Spleen (tissue), 11 donors: Measurements from ENCODE around the gene PACS1. TPM values are rescaled to one million over a fixed set of nuclear protein-coding genes. Genes with fewer than 3 reads are reported as not detected.

ENCODE experiments used
- DNase-seq: peaks from one replicate; pipeline ENCODE4 v3.0.0-alpha.2; 2020
- H3K27ac ChIP-seq, 8 donors: fragments of 200-600 bp; sonication (generic) in 7 of 8; 1 replicate in 4 of 8; 2 replicates in 4 of 8; pipeline versions ENCODE4 v1.5.0 to v1.8.0; 2016 to 2021; ENCODE audit warnings: inconsistent platforms in 4 of 8, mild to moderate bottlenecking in 4 of 8, moderate library complexity in 1 of 8
- H3K27me3 ChIP-seq, 7 donors: fragments of 200-600 bp; sonication (generic) in 6 of 7; replicated peaks in 1 of 7; 1 replicate in 4 of 7; 2 replicates in 3 of 7; pipeline versions ENCODE4 v1.5.0 to v1.8.0; 2016 to 2021; ENCODE audit warnings: inconsistent platforms in 3 of 7, mild to moderate bottlenecking in 1 of 7
- H3K36me3 ChIP-seq, 6 donors: fragments of 200-600 bp; sonication (generic) in 5 of 6; 1 replicate in 4 of 6; 2 replicates in 2 of 6; pipeline versions ENCODE4 v1.5.0 to v1.8.0; 2016 to 2021; ENCODE audit warnings: inconsistent platforms in 2 of 6
- H3K4me1 ChIP-seq, 6 donors: fragments of 200-600 bp; sonication (generic) in 5 of 6; 1 replicate in 3 of 6; 2 replicates in 3 of 6; pipeline versions ENCODE4 v1.5.0 to v1.8.0; 2016 to 2021; ENCODE audit warnings: inconsistent platforms in 3 of 6
- H3K4me3 ChIP-seq, 8 donors: fragments of 200-600 bp; sonication (generic) in 7 of 8; 1 replicate in 4 of 8; 2 replicates in 4 of 8; pipeline versions ENCODE4 v1.5.0 to v1.8.0; 2016 to 2021; ENCODE audit warnings: inconsistent platforms in 4 of 8, mild to moderate bottlenecking in 4 of 8, moderate library complexity in 2 of 8
- H3K9me3 ChIP-seq, 8 donors: fragments of 200-600 bp; sonication (generic) in 7 of 8; 1 replicate in 4 of 8; 2 replicates in 4 of 8; pipeline versions ENCODE4 v1.5.0 to v1.8.0; 2016 to 2021; ENCODE audit warnings: inconsistent platforms in 4 of 8
- CTCF ChIP-seq, 11 experiments: fragments of 200-600 bp in 7 of 11; fragments of 450-650 bp in 4 of 11; sonication (generic) in 4 of 11; IDR thresholded peaks in 8 of 11; conservative IDR thresholded peaks in 3 of 11; 1 replicate in 7 of 11; 2 replicates in 4 of 11; pipeline versions ENCODE4 v1.4.0 to v1.8.0; 2016 to 2021; ENCODE audit warnings: antibody characterized with exemption in 11 of 11, inconsistent platforms in 4 of 11, mild to moderate bottlenecking in 1 of 11
- POLR2A ChIP-seq, 3 donors: fragments of 450-650 bp; IDR thresholded peaks; one replicate each; pipeline ENCODE4 v1.5.1; 2017; ENCODE audit warnings: antibody characterized with exemption in 3 of 3, mild to moderate bottlenecking in 1 of 3
- POLR2AphosphoS5 ChIP-seq, 3 donors: sonication (generic); formaldehyde crosslinking; IDR thresholded peaks; one replicate each; pipeline ENCODE4 v1.5.1; 2017; ENCODE audit warnings: antibody characterized with exemption in 3 of 3
- WGBS, 5 donors: extraction: QIAGEN DNeasy Blood & Tissue Kit in 3 of 5; methylation state at CpG; one replicate each; pipeline versions ENCODE4 v1.1.5 to v1.1.7; 2013 to 2018; 5-methylcytosine and 5-hydroxymethylcytosine counted together
- intact Hi-C: fragments of 100-400 bp; cut with DNase I; formaldehyde crosslinking; loops from one replicate; pipeline ENCODE4 v1.15.0; 2023; ENCODE audit warnings: low total_unique reads
- polyA plus RNA-seq, 3 donors: library from polyadenylated mRNA; stranded (reverse); fragments of 200-250 nt; gene quantifications; one replicate each; pipeline ENCODE4 v1.2.1, GENCODE V29; 2013
- total RNA-seq, 7 donors: library from RNA; depleted of rRNA in 3 of 7; stranded (reverse); fragments of >200 nt in 3 of 7; fragmentation: NEBNext Ultra II Directional in 4 of 7; extraction: Animal tissue kit (Norgen Biotek cat#: 25700) in 4 of 7; gene quantifications; one replicate each; pipeline versions ENCODE4 v1.1.0 to v1.2.1, GENCODE V29; 2016 to 2021
- donor health status: healthy with polysubstance abuse.
- donor health status: DM: no; HTN: no; CAD: no; lungs with moderate emphysema.
- donor health status: DM: no; HTN: no; CAD: no.
- donor health status: Bipolar disorder and iron deficiency.
- donor health status: healthy.
- donor health status: DM: no; HTN: no; CAD: no.
- donor health status: DM: yes; HTN: yes; CAD: no.

The PACS1 gene
- total and polyA plus RNA-seq, 10 donors = 20.6 to 126 (median 98.8) TPM

DNA sequence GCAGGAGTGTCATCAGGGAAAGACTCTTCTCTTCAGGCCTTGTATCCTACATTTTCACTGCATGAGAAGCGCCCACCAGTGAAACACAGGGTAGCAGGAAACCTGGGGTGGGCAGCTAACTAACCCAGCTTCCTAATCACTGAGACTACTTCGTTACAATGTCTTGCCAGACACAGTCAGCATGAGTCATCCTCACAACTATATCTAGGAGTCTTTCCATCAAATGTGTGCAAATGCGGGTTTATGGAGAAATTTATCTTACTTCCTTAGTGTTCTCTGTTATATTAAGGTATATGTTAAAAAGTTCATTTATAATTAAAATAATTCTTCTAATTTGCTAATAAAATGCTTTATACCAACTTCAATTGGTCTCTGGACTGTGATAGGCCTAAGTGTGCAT lies 118.5 kb downstream of the PACS1 start:
- peaks cover 0 to 16% (median 0%) of the 10 kb centered on the region in 6 donors for H3K4me1 ChIP-seq
- no peak for DNase-seq
- intact Hi-C loops = no loop called here
- no peak overlapping the region for H3K27ac ChIP-seq
- TF ChIP-seq CTCF (IDR thresholded peaks at IDR 0.05 in 8 of 11, conservative IDR thresholded peaks at IDR 0.05 in 3 of 11) (no peak), POLR2AphosphoS5 (IDR thresholded peaks at IDR 0.05) (no peak), POLR2A (IDR thresholded peaks at IDR 0.05) (no peak)
- H3K4me3 ChIP-seq = no peak overlapping the region
- no peaks in the 10 kb centered on the region for H3K27me3 ChIP-seq
- H3K9me3 ChIP-seq = peaks cover 0 to 5% (median 0%) of the 10 kb centered on the region in 8 donors
- peaks cover 0 to 48% (median 8%) of the 10 kb centered on the region in 6 donors for H3K36me3 ChIP-seq
- WGBS, 5 donors = 74 to 88% (median 78%) methylated on average over 3 of the region's 3 CpGs

GRCh38 chr11:66189031-66189745 lies 119.1 kb downstream of the PACS1 start:
- DNase-seq = no peak
- 95 to 97% (median 96%) methylated on average over 8 of the region's 8 CpGs for WGBS, 5 donors
- no peak for TF ChIP-seq POLR2AphosphoS5 (IDR thresholded peaks at IDR 0.05)
- no peak for TF ChIP-seq CTCF (IDR thresholded peaks at IDR 0.05 in 8 of 11, conservative IDR thresholded peaks at IDR 0.05 in 3 of 11)
- TF ChIP-seq POLR2A (IDR thresholded peaks at IDR 0.05) = no peak

GRCh38 chr11:66190786-66191185 lies 120.7 kb downstream of the PACS1 start:
- 66 to 87% (median 84%) methylated on average over 6 of the region's 6 CpGs for WGBS, 5 donors
- H3K27ac ChIP-seq = no peak overlapping the region
- TF ChIP-seq CTCF (IDR thresholded peaks at IDR 0.05 in 8 of 11, conservative IDR thresholded peaks at IDR 0.05 in 3 of 11) (no peak), POLR2A (IDR thresholded peaks at IDR 0.05) (no peak), POLR2AphosphoS5 (IDR thresholded peaks at IDR 0.05) (no peak)

More at GRCh38 chr11:66189031-66189745, 119.1 kb downstream of the PACS1 start:
- Histone ChIP-seq H3K27ac (no peak overlapping the region), H3K36me3 (peaks cover 0 to 54% (median 14%) of the 10 kb centered on the region in 6 donors), H3K27me3 (no peaks in the 10 kb centered on the region), H3K4me3 (no peak overlapping the region), H3K9me3 (peaks cover 0 to 5% (median 0%) of the 10 kb centered on the region in 8 donors), H3K4me1 (peaks cover 0 to 13% (median 0%) of the 10 kb centered on the region in 6 donors)
- intact Hi-C loops = no loop called here

DNA sequence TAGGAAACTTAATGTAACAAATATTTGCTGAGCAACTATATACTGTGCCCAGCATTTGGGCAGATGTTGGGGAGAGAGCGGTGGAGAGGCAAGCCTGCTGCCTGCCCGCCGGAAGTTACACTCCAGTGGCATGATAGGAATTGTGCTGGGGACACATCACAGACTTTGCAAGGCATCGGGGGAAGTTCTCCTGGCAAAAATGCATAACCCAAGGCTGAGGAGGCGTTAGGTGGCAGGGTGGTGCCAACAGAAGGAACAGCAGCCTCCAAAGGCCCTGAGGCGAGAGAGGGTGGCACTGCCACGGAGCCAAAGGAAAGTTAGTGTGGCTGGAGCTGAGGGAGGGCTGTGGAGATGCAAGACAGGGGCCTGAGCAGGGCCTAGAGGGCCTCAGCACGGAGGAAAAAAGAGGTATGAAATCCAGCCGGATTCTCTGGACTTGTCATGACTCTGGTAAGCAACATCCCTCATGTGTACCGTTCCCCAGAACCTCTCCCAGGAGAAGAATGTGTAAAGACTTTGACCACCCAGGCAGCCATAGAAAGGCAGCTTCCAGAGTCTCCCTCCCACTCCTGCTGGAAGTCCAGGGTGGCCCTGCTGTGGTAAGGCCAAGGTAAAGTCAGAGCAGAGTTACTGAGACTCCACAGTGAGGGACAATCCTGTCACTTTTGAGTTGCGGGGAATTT lies 122.2 kb downstream of the PACS1 start:
- TF ChIP-seq POLR2A (IDR thresholded peaks at IDR 0.05) = no peak
- TF ChIP-seq CTCF (IDR thresholded peaks at IDR 0.05 in 8 of 11, conservative IDR thresholded peaks at IDR 0.05 in 3 of 11) = no peak
- no peak for TF ChIP-seq POLR2AphosphoS5 (IDR thresholded peaks at IDR 0.05)
- Histone ChIP-seq H3K4me1 (peaks cover 0 to 8% (median 0%) of the 10 kb centered on the region in 6 donors), H3K27me3 (no peaks in the 10 kb centered on the region), H3K9me3 (peaks cover 0 to 5% (median 0%) of the 10 kb centered on the region in 8 donors), H3K36me3 (peaks cover 0 to 74% (median 27%) of the 10 kb centered on the region in 6 donors), H3K27ac (no peak overlapping the region), H3K4me3 (no peak overlapping the region)
- intact Hi-C loops = no loop called here
- DNase-seq = no peak
- 86 to 94% (median 91%) methylated on average over 11 of the region's 11 CpGs for WGBS, 5 donors

More at GRCh38 chr11:66190786-66191185, 120.7 kb downstream of the PACS1 start:
- no peaks in the 10 kb centered on the region for H3K27me3 ChIP-seq
- peaks cover 0 to 62% (median 23%) of the 10 kb centered on the region in 6 donors for H3K36me3 ChIP-seq
- intact Hi-C loops = no loop called here
- H3K4me3 ChIP-seq = no peak overlapping the region
- no peak for DNase-seq
- H3K4me1 ChIP-seq = peaks cover 0 to 8% (median 0%) of the 10 kb centered on the region in 6 donors
- peaks cover 0 to 5% (median 0%) of the 10 kb centered on the region in 8 donors for H3K9me3 ChIP-seq
